Measurements from ENCODE around the gene WDR27.

DNA sequence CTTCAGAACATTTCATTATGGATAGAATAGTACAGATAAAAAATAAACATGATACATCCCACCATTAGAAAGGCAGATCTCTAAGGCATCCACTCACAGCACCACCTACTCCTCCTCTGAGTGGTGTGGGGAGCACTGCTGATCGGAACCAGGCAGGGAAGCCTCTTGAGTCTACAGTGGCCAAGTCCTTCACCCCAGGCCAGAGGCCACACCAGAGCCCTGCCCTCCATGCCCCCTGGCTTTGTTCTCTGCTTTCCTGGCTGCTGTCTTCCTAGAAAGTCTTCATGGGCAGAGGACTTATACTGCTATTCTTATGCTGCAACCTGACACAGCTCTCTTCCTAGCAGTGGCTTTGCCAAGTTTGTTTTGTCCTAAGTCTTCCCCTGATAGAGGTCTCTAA, 246.4 kb downstream of the WDR27 start:
- TF ChIP-seq, protein P1, sequence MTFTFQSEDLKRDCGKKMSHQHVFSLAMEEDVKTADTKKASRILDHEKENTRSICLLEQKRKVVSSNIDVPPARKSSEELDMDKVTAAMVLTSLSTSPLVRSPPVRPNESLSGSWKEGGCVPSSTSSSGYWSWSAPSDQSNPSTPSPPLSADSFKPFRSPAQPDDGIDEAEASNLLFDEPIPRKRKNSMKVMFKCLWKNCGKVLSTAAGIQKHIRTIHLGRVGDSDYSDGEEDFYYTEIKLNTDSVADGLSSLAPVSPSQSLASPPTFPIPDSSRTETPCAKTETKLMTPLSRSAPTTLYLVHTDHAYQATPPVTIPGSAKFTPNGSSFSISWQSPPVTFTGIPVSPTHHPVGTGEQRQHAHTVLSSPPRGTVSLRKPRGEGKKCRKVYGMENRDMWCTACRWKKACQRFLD (tag by site-specific recombination; IDR thresholded peaks at IDR 0.05), result no peak
- TF ChIP-seq, protein P2, sequence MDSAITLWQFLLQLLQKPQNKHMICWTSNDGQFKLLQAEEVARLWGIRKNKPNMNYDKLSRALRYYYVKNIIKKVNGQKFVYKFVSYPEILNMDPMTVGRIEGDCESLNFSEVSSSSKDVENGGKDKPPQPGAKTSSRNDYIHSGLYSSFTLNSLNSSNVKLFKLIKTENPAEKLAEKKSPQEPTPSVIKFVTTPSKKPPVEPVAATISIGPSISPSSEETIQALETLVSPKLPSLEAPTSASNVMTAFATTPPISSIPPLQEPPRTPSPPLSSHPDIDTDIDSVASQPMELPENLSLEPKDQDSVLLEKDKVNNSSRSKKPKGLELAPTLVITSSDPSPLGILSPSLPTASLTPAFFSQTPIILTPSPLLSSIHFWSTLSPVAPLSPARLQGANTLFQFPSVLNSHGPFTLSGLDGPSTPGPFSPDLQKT (IDR thresholded peaks at IDR 0.05; ENCODE audit: borderline replicate concordance, low read depth, low read length), result no peak
- no peak for TF ChIP-seq ZNF214 (tag by site-specific recombination; IDR thresholded peaks at IDR 0.05; ENCODE audit: borderline replicate concordance)
- no peak for TF ChIP-seq ZNF558 (tag by site-specific recombination; IDR thresholded peaks at IDR 0.05)
- TF ChIP-seq, protein P3, sequence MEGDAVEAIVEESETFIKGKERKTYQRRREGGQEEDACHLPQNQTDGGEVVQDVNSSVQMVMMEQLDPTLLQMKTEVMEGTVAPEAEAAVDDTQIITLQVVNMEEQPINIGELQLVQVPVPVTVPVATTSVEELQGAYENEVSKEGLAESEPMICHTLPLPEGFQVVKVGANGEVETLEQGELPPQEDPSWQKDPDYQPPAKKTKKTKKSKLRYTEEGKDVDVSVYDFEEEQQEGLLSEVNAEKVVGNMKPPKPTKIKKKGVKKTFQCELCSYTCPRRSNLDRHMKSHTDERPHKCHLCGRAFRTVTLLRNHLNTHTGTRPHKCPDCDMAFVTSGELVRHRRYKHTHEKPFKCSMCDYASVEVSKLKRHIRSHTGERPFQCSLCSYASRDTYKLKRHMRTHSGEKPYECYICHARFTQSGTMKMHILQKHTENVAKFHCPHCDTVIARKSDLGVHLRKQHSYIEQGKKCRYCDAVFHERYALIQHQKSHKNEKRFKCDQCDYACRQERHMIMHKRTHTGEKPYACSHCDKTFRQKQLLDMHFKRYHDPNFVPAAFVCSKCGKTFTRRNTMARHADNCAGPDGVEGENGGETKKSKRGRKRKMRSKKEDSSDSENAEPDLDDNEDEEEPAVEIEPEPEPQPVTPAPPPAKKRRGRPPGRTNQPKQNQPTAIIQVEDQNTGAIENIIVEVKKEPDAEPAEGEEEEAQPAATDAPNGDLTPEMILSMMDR (tag by site-specific recombination; IDR thresholded peaks at IDR 0.05), result no peak
- no peak for TF ChIP-seq HOXA7 (CRISPR knock-in tag; IDR thresholded peaks at IDR 0.05; ENCODE audit: borderline replicate concordance)

Data from HEK293 (cell line).